Large intestine (tissue), 3 donors: ENCODE measurements around the gene ELF5. TPM values are rescaled to one million over a fixed set of nuclear protein-coding genes. Genes with fewer than 3 reads are reported as not detected.

Source experiments
- DNase-seq, 2 donors: peaks; one replicate each; pipeline versions ENCODE4 v3.0.0 to v3.0.0-alpha.2; 2013
- H3K27ac ChIP-seq: one replicate; pipeline ENCODE4 v1.5.1; 2013; ENCODE audit warnings: low read length
- H3K27me3 ChIP-seq: 2 replicates; pipeline ENCODE4 v1.6.1; 2013; ENCODE audit warnings: low read length; ENCODE audit not compliant: control insufficient read depth, insufficient read depth
- H3K36me3 ChIP-seq: 2 replicates; pipeline ENCODE4 v1.6.1; 2013; ENCODE audit warnings: low read length; ENCODE audit not compliant: control insufficient read depth, insufficient read depth
- H3K4me1 ChIP-seq: one replicate; pipeline ENCODE4 v1.6.1; 2013; ENCODE audit warnings: low read length; ENCODE audit not compliant: control insufficient read depth, insufficient read depth
- H3K4me3 ChIP-seq: one replicate; pipeline ENCODE4 v1.5.1; 2013; ENCODE audit warnings: low read length
- H3K9me3 ChIP-seq: one replicate; pipeline ENCODE4 v1.6.1; 2013; ENCODE audit warnings: mild to moderate bottlenecking, low read depth, low read length, moderate library complexity; ENCODE audit not compliant: control insufficient read depth
- WGBS: methylation state at CpG from one replicate; pipeline ENCODE4 v1.1.5; 2013; ENCODE audit warnings: low lambda C conversion rate; ENCODE audit not compliant: insufficient coverage; 5-methylcytosine and 5-hydroxymethylcytosine counted together
- polyA plus RNA-seq: library from polyadenylated mRNA; unstranded; fragments of 120-200 nt; gene quantifications from one replicate; pipeline ENCODE4 v1.2.1, GENCODE V29; 2013

Gene ELF5
- polyA plus RNA-seq, 1 donor, result not detected

DNA sequence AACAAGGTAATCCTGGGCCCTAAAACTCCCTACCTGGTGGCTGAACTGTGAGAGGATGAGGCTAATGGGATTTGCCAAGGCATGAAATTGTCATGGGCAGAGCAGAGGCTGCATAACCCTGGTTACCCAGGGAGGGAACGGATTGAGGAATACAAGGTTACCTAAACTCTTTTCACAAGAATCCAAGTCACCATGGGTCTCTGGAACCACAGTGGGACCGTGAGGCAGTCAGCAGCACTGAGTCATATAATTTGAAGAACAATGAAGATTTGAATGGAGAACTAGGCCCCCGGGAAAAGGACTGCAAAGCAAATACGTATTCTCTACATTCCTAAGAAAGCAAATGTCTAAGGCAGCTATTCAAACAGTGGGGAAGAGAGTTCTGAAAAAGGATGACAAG lies 55.1 kb downstream of the ELF5 start:
- Histone ChIP-seq H3K36me3 (peaks cover 73% of the 10 kb centered on the region), H3K9me3 (no peaks in the 10 kb centered on the region), H3K27ac (no peak overlapping the region), H3K27me3 (no peaks in the 10 kb centered on the region), H3K4me3 (no peak overlapping the region), H3K4me1 (no peaks in the 10 kb centered on the region)
- WGBS, result 67% methylated on average over 2 of the region's 4 CpGs
- DNase-seq, result no peak

DNA sequence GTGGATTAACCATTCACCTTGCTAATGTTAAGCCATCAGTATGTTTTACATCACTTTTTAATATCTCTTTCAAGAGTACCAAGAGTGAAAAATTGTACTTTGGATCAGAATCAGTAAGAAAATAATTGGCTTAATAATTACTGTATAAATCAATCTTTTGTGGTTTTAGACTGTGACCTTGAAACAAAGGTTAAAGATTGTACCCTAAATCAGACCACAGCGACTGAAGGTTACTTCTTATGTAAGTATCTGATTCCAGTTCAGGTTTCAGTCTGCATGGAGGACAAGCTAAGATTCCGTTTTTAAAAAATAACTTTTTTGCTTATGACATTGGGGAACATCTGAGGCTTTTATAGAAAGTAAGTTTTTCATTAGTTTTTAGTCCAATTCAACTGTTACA lies 56.0 kb downstream of the ELF5 start:
- WGBS, result 71% methylated on average over 1 of the region's 2 CpGs
- H3K4me3 ChIP-seq, result no peak overlapping the region
- no peak overlapping the region for H3K27ac ChIP-seq
- H3K27me3 ChIP-seq, result no peaks in the 10 kb centered on the region
- H3K36me3 ChIP-seq, result peaks cover 71% of the 10 kb centered on the region
- DNase-seq, result no peak
- no peaks in the 10 kb centered on the region for H3K4me1 ChIP-seq
- no peaks in the 10 kb centered on the region for H3K9me3 ChIP-seq

DNA sequence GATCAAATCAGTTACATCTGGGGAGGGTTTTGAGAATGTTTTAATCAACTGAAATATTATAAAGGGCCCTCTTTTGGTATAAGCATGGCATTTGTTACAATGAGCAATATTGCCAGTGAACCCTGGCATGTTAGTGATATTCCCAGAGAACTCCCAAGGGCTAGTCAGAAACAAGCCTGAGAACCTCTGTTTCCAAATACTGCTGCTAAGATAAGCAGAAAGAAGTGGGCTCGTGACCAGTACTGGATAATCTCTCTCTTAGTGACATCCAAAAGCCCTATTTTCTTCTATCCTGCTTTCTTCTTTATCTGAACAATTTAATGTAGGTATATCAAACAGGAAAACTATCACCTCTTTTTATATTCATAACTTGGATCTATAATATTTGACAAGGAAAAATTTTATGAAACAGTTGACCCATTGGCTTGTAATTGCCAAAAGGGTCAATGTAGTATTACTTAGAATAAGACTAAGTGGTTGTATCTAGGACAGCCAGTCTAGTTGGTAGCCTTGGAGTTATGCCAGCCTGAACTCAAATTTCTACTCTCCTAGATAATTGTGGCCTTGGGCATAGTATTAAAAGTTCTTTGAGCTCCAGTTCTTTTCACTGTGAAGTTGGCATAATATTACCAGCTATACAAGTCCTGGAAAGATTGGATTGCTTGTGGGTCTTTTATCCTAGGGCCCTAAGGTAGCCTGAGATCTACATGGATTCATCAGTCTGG lies 59.1 kb downstream of the ELF5 start:
- no peak for DNase-seq
- no peak overlapping the region for H3K4me3 ChIP-seq
- no CpG with 5 or more reads among the region's 1 CpG for WGBS
- no peaks in the 10 kb centered on the region for H3K27me3 ChIP-seq
- H3K4me1 ChIP-seq, result no peaks in the 10 kb centered on the region
- no peaks in the 10 kb centered on the region for H3K9me3 ChIP-seq
- no peak overlapping the region for H3K27ac ChIP-seq
- H3K36me3 ChIP-seq, result peaks cover 75% of the 10 kb centered on the region

DNA sequence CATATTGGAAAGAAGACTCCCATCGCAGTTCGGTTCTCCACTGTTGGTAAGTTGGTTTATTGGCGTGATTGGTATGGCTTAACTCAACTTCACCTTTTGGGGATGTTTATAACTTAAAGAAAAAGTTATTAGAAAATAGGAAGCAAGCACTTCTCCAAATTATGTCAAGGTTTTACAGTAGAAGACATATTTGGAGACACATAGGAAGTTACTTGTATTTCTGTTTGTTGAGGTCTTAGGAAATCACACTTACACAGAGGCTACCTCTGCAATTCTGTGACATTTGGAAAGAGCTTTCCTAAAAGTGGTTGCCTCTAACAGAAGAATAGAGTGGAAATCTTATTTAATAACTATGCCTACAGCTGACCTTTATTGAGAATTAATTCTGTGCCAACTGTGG lies 62.5 kb downstream of the ELF5 start:
- no peaks in the 10 kb centered on the region for H3K9me3 ChIP-seq
- H3K27ac ChIP-seq, result no peak overlapping the region
- H3K36me3 ChIP-seq, result peaks cover 57% of the 10 kb centered on the region
- no peak for DNase-seq
- H3K4me1 ChIP-seq, result no peaks in the 10 kb centered on the region
- H3K4me3 ChIP-seq, result no peak overlapping the region
- H3K27me3 ChIP-seq, result no peaks in the 10 kb centered on the region
- 100% methylated on average over 3 of the region's 3 CpGs for WGBS

DNA sequence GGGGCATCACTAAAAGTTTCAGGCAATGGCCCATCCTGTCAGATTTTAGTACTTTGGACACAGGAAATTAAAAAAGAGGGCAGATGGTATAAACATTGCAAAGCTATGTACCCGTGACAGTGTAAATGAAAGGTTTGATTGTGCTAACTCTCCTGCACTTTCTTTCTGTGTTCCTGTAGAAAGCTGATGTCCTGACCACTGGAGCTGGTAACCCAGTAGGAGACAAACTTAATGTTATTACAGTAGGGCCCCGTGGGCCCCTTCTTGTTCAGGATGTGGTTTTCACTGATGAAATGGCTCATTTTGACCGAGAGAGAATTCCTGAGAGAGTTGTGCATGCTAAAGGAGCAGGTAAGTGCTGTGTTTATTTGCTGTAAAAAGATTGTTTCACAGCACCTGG lies 64.6 kb downstream of the ELF5 start:
- no peaks in the 10 kb centered on the region for H3K27me3 ChIP-seq
- H3K36me3 ChIP-seq, result peaks cover 41% of the 10 kb centered on the region
- H3K9me3 ChIP-seq, result no peaks in the 10 kb centered on the region
- WGBS, result no CpG with 5 or more reads among the region's 3 CpGs
- H3K27ac ChIP-seq, result no peak overlapping the region
- no peak for DNase-seq
- H3K4me3 ChIP-seq, result no peak overlapping the region
- no peaks in the 10 kb centered on the region for H3K4me1 ChIP-seq

DNA sequence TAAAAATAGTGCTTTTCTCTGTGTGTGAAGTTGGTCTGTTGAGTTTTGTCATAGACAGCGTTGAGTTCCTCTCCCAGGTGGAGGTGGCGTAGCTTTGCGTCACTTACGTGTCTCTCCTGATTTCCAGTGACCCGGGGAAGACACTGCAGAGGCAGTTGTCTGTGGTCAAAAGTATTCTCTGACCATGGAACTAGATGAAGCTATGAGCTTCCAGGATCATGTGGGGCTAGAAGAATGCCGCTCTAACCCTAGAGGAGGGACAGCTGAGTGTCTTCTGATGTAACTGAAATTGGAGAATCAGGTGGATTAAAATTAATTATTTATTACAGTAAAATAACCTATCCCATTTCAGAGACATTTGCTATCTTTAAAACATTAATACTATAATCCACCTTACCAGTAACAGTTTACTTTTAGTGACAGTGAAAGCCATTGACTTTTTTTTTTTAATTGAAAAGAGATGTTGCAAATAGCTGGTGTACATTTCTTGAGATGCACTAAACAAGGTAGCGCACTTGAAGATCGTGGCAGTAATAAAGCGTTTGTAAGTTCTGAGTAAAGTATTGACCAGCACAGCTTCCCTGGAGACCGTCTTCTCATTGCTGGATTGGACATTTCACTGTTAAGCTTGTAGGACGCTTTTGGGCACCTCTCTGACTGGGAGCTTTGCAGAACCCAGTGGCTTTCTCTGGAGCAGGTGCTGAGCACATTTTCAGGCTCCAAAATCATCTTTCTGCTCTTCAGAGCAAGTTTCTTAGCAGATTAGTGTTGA lies 65.2 kb downstream of the ELF5 start:
- DNase-seq, result no peak
- Histone ChIP-seq H3K27me3 (no peaks in the 10 kb centered on the region), H3K36me3 (peaks cover 36% of the 10 kb centered on the region), H3K4me1 (no peaks in the 10 kb centered on the region), H3K9me3 (no peaks in the 10 kb centered on the region), H3K4me3 (no peak overlapping the region), H3K27ac (no peak overlapping the region)
- WGBS, result 100% methylated on average over 1 of the region's 11 CpGs

DNA sequence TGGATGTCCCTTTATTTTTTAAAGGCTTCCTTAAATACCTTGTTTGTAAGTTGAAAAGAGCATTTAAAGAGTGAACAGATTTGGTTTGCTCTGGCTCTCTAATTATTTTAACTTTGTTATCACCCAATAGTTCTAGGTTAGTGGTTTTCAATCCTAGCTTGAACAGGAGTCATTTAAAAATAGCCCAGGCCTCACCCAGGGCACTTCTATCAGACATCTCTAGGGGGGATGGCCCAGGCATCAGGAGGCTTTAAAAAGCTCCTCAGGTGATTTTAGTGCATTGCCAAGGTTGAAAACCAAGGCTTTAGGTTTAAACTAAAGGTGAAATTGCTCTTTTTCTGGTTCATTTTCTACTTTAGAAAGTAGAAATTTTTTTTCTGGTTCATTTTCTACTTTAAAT lies 66.5 kb downstream of the ELF5 start:
- Histone ChIP-seq H3K9me3 (no peaks in the 10 kb centered on the region), H3K27me3 (no peaks in the 10 kb centered on the region), H3K4me3 (no peak overlapping the region), H3K27ac (no peak overlapping the region), H3K36me3 (peaks cover 25% of the 10 kb centered on the region), H3K4me1 (no peaks in the 10 kb centered on the region)
- no peak for DNase-seq

DNA sequence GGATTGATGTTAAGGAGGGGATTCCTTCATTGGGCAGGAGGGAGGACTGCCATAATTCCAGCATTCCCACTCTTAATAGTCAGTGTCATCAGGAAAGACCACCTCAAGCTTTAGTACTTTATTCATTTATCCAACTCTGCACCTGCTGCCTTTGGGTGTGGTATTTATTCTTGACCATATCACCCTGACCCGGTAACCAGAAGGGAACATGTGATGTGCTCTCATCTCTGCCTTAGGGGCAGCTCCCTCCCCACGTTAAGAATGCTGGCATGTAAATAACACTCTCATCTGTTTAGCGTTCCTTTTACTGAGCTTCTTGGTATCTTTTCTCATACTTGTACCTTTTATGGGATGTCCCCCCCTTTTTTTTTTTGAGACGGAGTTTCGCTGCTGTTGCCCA lies 67.2 kb downstream of the ELF5 start:
- Histone ChIP-seq H3K27me3 (no peaks in the 10 kb centered on the region), H3K9me3 (no peaks in the 10 kb centered on the region), H3K4me1 (no peaks in the 10 kb centered on the region), H3K36me3 (peaks cover 23% of the 10 kb centered on the region), H3K27ac (no peak overlapping the region), H3K4me3 (no peak overlapping the region)
- WGBS, result 100% methylated on average over 1 of the region's 5 CpGs
- no peak for DNase-seq

DNA sequence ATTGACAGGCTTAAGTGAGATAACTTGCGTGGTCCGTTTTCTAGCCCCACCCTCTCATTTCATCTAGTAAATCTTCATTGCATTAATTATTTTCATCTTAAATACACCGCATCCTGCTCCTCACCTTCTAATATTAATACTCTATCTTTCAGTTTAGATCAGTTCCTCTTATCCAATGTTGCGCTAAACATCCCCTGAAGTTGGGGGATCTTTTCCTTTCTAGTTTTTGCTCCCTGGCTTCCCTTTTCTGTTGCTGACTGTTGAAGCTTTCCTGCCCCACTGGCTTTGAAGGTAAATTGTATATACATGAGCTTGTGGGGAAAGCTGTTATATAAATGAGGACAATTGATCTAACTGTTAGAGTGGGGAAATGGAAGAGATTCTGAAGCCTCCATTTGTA lies 67.6 kb downstream of the ELF5 start:
- 59% methylated on average over 3 of the region's 4 CpGs for WGBS
- H3K27ac ChIP-seq, result no peak overlapping the region
- no peaks in the 10 kb centered on the region for H3K4me1 ChIP-seq
- H3K4me3 ChIP-seq, result no peak overlapping the region
- no peaks in the 10 kb centered on the region for H3K9me3 ChIP-seq
- no peaks in the 10 kb centered on the region for H3K27me3 ChIP-seq
- peaks cover 18% of the 10 kb centered on the region for H3K36me3 ChIP-seq
- DNase-seq, result no peak

DNA sequence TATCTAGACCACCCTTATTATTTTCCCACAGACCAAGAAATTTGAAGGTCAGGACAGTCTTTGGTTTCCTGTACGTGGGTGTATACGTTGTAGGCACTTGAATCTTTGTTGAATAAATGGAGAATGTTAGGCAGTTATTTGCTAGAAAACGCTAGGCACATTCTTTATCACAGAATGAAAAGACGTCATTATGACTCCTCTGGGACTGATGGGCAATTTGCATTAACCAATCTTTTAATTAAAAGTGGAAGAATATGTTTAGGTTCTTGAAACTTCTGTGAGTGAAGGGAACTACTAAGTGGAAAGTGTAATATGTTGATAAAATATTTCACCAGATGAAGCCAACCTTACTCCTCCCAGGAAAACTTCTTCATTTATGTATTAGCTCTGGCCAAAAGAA lies 69.2 kb downstream of the ELF5 start:
- no peak overlapping the region for H3K4me3 ChIP-seq
- no peaks in the 10 kb centered on the region for H3K27me3 ChIP-seq
- H3K27ac ChIP-seq, result no peak overlapping the region
- no CpG with 5 or more reads among the region's 4 CpGs for WGBS
- peaks cover 7% of the 10 kb centered on the region for H3K36me3 ChIP-seq
- H3K9me3 ChIP-seq, result no peaks in the 10 kb centered on the region
- H3K4me1 ChIP-seq, result peaks cover 4% of the 10 kb centered on the region
- no peak for DNase-seq

DNA sequence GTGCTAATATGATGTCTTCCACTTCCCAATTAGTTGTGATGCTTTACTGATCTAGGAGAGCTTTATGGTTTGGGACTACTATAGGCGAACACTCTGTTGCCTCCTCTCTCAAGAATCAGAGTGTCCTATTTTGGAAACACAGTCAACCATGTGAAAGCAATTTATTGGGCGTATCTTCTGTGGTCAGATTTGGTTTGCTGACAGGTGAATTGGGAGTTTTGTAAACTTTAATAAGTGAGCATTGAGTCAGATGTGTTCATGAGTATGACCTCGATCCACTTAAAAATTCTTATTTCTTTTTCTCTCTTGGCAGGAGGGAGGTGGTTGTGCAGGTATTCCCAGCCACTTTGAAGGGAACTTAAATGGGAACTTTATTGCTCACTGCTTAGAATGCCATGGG lies 70.5 kb downstream of the ELF5 start:
- H3K4me3 ChIP-seq, result no peak overlapping the region
- H3K36me3 ChIP-seq, result no peaks in the 10 kb centered on the region
- H3K27me3 ChIP-seq, result no peaks in the 10 kb centered on the region
- peaks cover 4% of the 10 kb centered on the region for H3K4me1 ChIP-seq
- no CpG with 5 or more reads among the region's 3 CpGs for WGBS
- no peaks in the 10 kb centered on the region for H3K9me3 ChIP-seq
- H3K27ac ChIP-seq, result no peak overlapping the region
- no peak for DNase-seq
